ENCODE measurements around the gene ALAD.
A peak's percentile ranks its signal among the peaks of the same experiment; 100 is the strongest.

The ALAD gene

GRCh38 chr9:113343732-113344231, 57.3 kb downstream of the ALAD start:
- peak; percentile 71 for DNase-seq

DNA sequence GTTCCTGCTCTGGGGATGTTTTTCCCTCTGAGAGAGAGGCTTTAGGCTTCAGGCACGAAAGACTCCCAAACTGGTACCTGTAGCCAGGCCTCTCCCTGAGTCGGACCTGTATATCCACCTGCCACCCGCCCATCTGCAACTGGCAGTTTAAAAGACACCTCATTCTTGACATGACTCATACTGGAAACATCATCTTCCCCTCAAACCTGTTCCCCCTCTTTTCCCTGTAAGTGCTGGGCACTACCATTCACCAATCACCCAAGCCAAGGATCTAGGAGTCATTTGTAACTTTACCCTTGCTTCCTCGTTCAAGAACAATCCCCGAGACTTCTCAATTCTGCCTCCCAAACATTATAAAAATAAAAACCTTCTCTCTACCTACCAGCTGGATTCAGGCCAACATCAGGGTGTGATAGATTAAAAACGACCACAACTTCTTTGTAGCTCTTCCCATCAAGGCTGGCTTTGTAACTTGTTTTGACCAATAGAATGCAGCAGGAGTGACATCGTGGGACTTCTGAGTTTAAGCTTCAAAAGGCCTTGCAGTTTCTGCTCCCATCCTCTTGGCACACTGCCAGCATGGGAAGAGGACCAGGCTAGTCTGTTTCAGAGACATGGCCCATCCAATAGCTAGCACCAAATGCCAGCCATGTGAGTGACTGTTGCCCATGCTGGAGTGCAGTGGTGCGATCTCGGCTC, 59.2 kb downstream of the ALAD start:
- no peak for DNase-seq

GRCh38 chr9:113340011-113340699, 60.9 kb downstream of the ALAD start, which contains the start of gene WDR31:
Gene WDR31 (minus strand): TSS chr9:113340275. CDS start chr9:113332022, 8,253 bp downstream.
- peak; percentile 10 for DNase-seq

DNA sequence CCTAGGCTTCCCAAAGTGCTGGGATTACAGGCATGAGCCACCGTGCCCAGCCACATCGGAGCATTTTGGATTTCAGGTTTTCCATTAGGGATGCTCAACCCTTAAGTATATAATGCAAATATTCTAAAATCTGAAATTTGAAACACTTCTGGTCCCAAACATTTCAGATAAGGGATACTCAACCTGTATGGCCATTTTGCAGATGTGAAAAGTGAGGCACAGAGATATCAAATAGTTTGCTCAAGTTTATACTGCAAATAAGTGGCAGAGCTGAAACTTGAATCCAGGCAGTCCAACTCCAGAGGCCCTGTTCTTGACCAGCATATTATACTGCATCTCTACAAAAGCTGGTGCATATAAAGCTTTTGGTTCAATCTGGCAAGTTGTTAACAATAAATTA, 63.4 kb downstream of the ALAD start:
- DNase-seq = no peak

All from NCI-H1436 treated with DMSO at 0.1 percent for 48 hours (cell line).